Endodermal cell (in vitro differentiated cells): ENCODE measurements around the gene MINDY4. TPM values are rescaled to one million over a fixed set of nuclear protein-coding genes. Genes with fewer than 3 reads are reported as not detected.
A peak's percentile ranks its signal among the peaks of the same experiment; 100 is the strongest.

Experiments used
- DNase-seq: peaks from one replicate; pipeline ENCODE4 v3.0.0-alpha.2; 2017
- H3K27ac ChIP-seq: 2 replicates; pipeline ENCODE4 v1.5.1; 2013; ENCODE audit warnings: mild to moderate bottlenecking, low read depth, low read length, moderate library complexity
- H3K27me3 ChIP-seq: 2 replicates; pipeline ENCODE4 v1.6.1; 2013; ENCODE audit warnings: mild to moderate bottlenecking, low read length, moderate library complexity; ENCODE audit not compliant: insufficient read depth, control insufficient read depth, poor library complexity, severe bottlenecking
- H3K36me3 ChIP-seq: 2 replicates; pipeline ENCODE4 v1.7.0; 2013; ENCODE audit warnings: mild to moderate bottlenecking, low read length, moderate library complexity; ENCODE audit not compliant: control insufficient read depth, insufficient read depth
- H3K4me1 ChIP-seq: one replicate; pipeline ENCODE4 v1.7.0; 2013; ENCODE audit warnings: low read length; ENCODE audit not compliant: control insufficient read depth, insufficient read depth
- H3K4me3 ChIP-seq: 2 replicates; pipeline ENCODE4 v1.5.1; 2013; ENCODE audit warnings: mild to moderate bottlenecking, low read length, moderate library complexity
- H3K9ac ChIP-seq: 2 replicates; pipeline ENCODE4 v1.6.1; 2013; ENCODE audit warnings: mild to moderate bottlenecking, low read length, moderate library complexity; ENCODE audit not compliant: poor library complexity, severe bottlenecking; ENCODE audit errors: extremely low read depth
- H3K9me3 ChIP-seq: 2 replicates; pipeline ENCODE4 v1.6.1; 2013; ENCODE audit warnings: mild to moderate bottlenecking, low read length, moderate library complexity; ENCODE audit not compliant: control insufficient read depth
- H3K27ac Mint-ChIP-seq: 2 replicates; pipeline ENCODE4 v1.8.0; 2020; ENCODE audit warnings: mixed read lengths
- H3K27me3 Mint-ChIP-seq: 2 replicates; pipeline ENCODE4 v1.8.0; 2021; ENCODE audit warnings: mild to moderate bottlenecking, mixed read lengths; ENCODE audit not compliant: insufficient read depth
- H3K36me3 Mint-ChIP-seq: 2 replicates; pipeline ENCODE4 v1.8.0; 2020; ENCODE audit warnings: low read depth, mixed read lengths
- H3K4me1 Mint-ChIP-seq: 2 replicates; pipeline ENCODE4 v1.8.0; 2020; ENCODE audit warnings: mixed read lengths
- H3K4me3 Mint-ChIP-seq: 2 replicates; pipeline ENCODE4 v1.8.0; 2020; ENCODE audit warnings: mild to moderate bottlenecking, moderate library complexity, mixed read lengths
- H3K9me3 Mint-ChIP-seq: 2 replicates; pipeline ENCODE4 v1.8.0; 2020; ENCODE audit warnings: mild to moderate bottlenecking, mixed read lengths
- CTCF ChIP-seq: fragments of 200-600 bp; sonication (generic); conservative IDR thresholded peaks from 2 replicates; pipeline ENCODE4 v1.5.0; 2021; ENCODE audit warnings: antibody characterized with exemption, mild to moderate bottlenecking
- WGBS, 2 experiments: methylation state at CpG; one replicate each; pipeline versions ENCODE4 v1.1.5 to v1.1.7; 2013; ENCODE audit warnings: missing lambda C conversion rate in 2 of 2, mixed read lengths in 1 of 2; ENCODE audit not compliant: insufficient coverage in 1 of 2, insufficient read length in 1 of 2; 5-methylcytosine and 5-hydroxymethylcytosine counted together
- total RNA-seq, 2 donors: library from RNA; stranded (reverse); fragmentation: NEBNext Ultra II Directional in 1 of 2; extraction: Animal tissue kit (Norgen Biotek cat#: 25700) in 1 of 2; gene quantifications; 2 replicates in 1 of 2; 3 replicates in 1 of 2; pipeline ENCODE4 v1.2.1, GENCODE V29; 2021

The MINDY4 gene
- total RNA-seq, 2 donors from 2014 or later = 7.2 to 8.1 TPM

GRCh38 chr7:30931929-30932540 is 160.8 kb downstream of the MINDY4 start:
- Mint-ChIP-seq H3K4me3 (no peak overlapping the region), H3K27ac (no peak overlapping the region), H3K36me3 (no peaks in the 10 kb centered on the region), H3K9me3 (peaks cover 5% of the 10 kb centered on the region), H3K4me1 (peaks cover 15% of the 10 kb centered on the region), H3K27me3 (peaks cover 16% of the 10 kb centered on the region)
- DNase-seq = no peak
- H3K27ac ChIP-seq = no peak overlapping the region
- no peaks in the 10 kb centered on the region for H3K4me1 ChIP-seq
- H3K27me3 ChIP-seq = no peaks in the 10 kb centered on the region
- no peak overlapping the region for H3K9ac ChIP-seq
- WGBS, 2 experiments = 92 to 93% methylated on average over 6 to 9 of the region's 9 CpGs
- no peak for TF ChIP-seq CTCF
- H3K9me3 ChIP-seq = no peaks in the 10 kb centered on the region
- no peaks in the 10 kb centered on the region for H3K36me3 ChIP-seq
- no peak overlapping the region for H3K4me3 ChIP-seq

GRCh38 chr7:30932562-30932961 is 161.3 kb downstream of the MINDY4 start:
- Histone ChIP-seq H3K9me3 (no peaks in the 10 kb centered on the region), H3K9ac (no peak overlapping the region), H3K27ac (no peak overlapping the region), H3K27me3 (no peaks in the 10 kb centered on the region), H3K4me3 (no peak overlapping the region), H3K4me1 (no peaks in the 10 kb centered on the region), H3K36me3 (no peaks in the 10 kb centered on the region)
- Mint-ChIP-seq H3K36me3 (no peaks in the 10 kb centered on the region), H3K9me3 (peaks cover 4% of the 10 kb centered on the region), H3K4me3 (no peak overlapping the region), H3K27ac (no peak overlapping the region), H3K4me1 (peaks cover 15% of the 10 kb centered on the region), H3K27me3 (peaks cover 16% of the 10 kb centered on the region)
- no peak for TF ChIP-seq CTCF
- 92 to 97% methylated on average over 5 to 6 of the region's 6 CpGs for WGBS, 2 experiments
- no peak for DNase-seq

GRCh38 chr7:30933124-30933974 is 162.1 kb downstream of the MINDY4 start:
- H3K27me3 Mint-ChIP-seq = peaks cover 15% of the 10 kb centered on the region
- no peak for TF ChIP-seq CTCF
- no peak overlapping the region for H3K4me3 ChIP-seq
- no peak overlapping the region for H3K9ac ChIP-seq
- no peak overlapping the region for H3K27ac ChIP-seq
- H3K27ac Mint-ChIP-seq = no peak overlapping the region
- peak; percentile 90 for DNase-seq
- H3K27me3 ChIP-seq = no peaks in the 10 kb centered on the region
- no peak overlapping the region for H3K4me3 Mint-ChIP-seq
- WGBS, 2 experiments = 70 to 87% methylated on average over 16 to 26 of the region's 26 CpGs
- H3K36me3 Mint-ChIP-seq = no peaks in the 10 kb centered on the region
- H3K4me1 Mint-ChIP-seq = peaks cover 15% of the 10 kb centered on the region
- no peaks in the 10 kb centered on the region for H3K9me3 Mint-ChIP-seq
- H3K36me3 ChIP-seq = no peaks in the 10 kb centered on the region
- no peaks in the 10 kb centered on the region for H3K4me1 ChIP-seq
- H3K9me3 ChIP-seq = no peaks in the 10 kb centered on the region
